HS-5 (cell line): Measurements from ENCODE around the gene CDKN2B-AS1.

Source experiments
- DNase-seq: peaks from one replicate; pipeline ENCODE4 v3.0.0-alpha.2; 2012; ENCODE audit warnings: low read depth

CDKN2B-AS1 gene

GRCh38 chr9:22088053-22088716 is 93.6 kb downstream of the CDKN2B-AS1 start:
- DNase-seq, result no peak

- DNase-seq, result no peak
These were observed 94.1 kb downstream of the CDKN2B-AS1 start for GRCh38 chr9:22088717-22089061.

GRCh38 chr9:22097707-22098106 is 103.1 kb downstream of the CDKN2B-AS1 start:
- no peak for DNase-seq

GRCh38 chr9:22098643-22099332 is 104.2 kb downstream of the CDKN2B-AS1 start:
- no peak for DNase-seq

GRCh38 chr9:22100626-22101025 is 106.0 kb downstream of the CDKN2B-AS1 start:
- DNase-seq, result no peak

- DNase-seq, result no peak
These were observed 107.8 kb downstream of the CDKN2B-AS1 start for GRCh38 chr9:22102146-22103053.

GRCh38 chr9:22103685-22104575 is 109.3 kb downstream of the CDKN2B-AS1 start:
- DNase-seq, result no peak

GRCh38 chr9:22105005-22105722 is 110.6 kb downstream of the CDKN2B-AS1 start:
- no peak for DNase-seq

GRCh38 chr9:22107202-22108045 is 112.8 kb downstream of the CDKN2B-AS1 start:
- no peak for DNase-seq

GRCh38 chr9:22108581-22109370 is 114.2 kb downstream of the CDKN2B-AS1 start:
- no peak for DNase-seq

- DNase-seq, result no peak
These were observed 116.8 kb downstream of the CDKN2B-AS1 start for GRCh38 chr9:22111176-22111953.

GRCh38 chr9:22111954-22112247 is 117.3 kb downstream of the CDKN2B-AS1 start:
- no peak for DNase-seq

- DNase-seq, result no peak
These were observed 118.6 kb downstream of the CDKN2B-AS1 start for GRCh38 chr9:22112870-22113821.

- DNase-seq, result no peak
These were observed 120.4 kb downstream of the CDKN2B-AS1 start for GRCh38 chr9:22114956-22115355.

GRCh38 chr9:22116758-22117157 is 122.2 kb downstream of the CDKN2B-AS1 start:
- DNase-seq, result no peak

GRCh38 chr9:22117511-22118384 is 123.2 kb downstream of the CDKN2B-AS1 start:
- DNase-seq, result no peak
